Activated CD4-positive, CD25-positive, alpha-beta regulatory T cell treated with anti-CD3 and anti-CD28 coated beads, Interleukin-2, amount 50 U/mL, for 72 hours (primary cell): ENCODE data around the gene PLEKHA3.
"Not testable (repeated sequence)": the region's sequence is repeated elsewhere in the genome, so short reads cannot be mapped to it uniquely, and the experiment has no call there.

Source experiments
- DNase-seq: peaks from one replicate; pipeline ENCODE4 v3.0.0; 2021

PLEKHA3 gene

DNA sequence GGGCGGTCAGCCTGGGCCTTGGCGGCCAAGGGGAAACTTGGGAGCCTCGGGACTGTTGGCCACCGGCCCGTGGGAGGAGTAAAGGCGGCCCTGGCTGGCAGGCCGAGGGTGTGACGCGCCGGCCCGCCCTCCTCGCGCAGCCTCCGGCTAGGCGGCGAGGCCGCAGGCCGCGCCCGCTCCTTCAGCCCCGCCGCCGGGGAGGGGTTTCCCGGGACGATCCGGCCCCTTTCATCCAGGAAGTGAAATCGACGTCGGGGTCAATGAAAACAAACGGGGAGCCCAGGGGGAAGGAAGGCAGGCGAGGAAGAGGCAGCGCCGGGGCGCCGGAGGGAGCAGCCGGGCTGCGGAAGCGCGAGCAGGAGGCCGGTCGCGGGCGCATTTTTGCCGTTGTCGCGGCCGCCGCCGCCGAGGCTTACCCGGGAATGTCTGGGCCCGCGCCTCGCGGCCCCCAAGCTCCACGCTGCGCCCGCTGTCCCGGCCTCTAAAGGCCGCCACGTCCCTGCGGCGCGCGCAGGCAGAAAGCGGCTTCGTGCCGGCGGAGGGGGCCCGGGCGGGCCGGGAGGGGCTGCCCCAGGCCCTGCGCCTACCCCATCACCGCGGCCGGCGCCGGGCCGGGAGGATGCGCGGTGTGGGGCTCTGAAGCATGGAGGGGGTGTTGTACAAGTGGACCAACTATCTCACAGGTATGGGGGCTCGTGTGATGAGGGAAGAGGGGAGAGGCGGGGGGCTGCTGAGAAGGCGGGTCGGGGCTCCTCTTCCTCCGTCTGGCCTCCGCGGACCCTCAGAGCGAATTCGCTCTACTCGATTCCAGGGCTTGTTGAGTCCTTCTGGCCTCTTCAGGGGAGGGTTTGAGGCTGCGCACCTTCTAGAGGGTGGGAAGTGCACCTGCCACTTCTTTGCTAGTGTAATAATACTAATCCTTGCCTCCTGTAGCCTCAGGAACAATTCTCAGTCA is at the start of gene PLEKHA3:
PLEKHA3 (plus strand) TSS at position 231 of the 955 bp plus-strand sequence; CDS start at position 644, 413 bp downstream.
- DNase-seq, result peak; percentile 80

DNA sequence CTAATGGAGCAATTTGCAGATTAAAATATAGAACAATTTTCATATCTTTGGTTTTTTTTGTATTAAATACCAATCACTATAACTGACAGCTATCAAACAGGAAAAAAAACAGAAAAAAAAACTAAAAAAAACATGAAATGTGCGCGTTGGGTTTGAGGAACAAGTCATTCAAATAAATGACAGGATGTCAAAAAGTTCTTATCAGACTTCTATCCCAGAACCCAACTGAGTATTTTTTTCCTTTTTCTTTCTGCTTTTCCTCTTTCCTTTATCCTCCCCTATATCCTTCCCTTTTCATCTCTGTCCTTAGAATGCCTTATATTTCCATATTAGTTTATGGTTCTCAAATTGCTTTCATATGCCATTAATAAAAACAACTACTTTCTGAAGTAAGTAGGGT is 43.6 kb upstream of the PLEKHA3 start:
- DNase-seq, result no peak

DNA sequence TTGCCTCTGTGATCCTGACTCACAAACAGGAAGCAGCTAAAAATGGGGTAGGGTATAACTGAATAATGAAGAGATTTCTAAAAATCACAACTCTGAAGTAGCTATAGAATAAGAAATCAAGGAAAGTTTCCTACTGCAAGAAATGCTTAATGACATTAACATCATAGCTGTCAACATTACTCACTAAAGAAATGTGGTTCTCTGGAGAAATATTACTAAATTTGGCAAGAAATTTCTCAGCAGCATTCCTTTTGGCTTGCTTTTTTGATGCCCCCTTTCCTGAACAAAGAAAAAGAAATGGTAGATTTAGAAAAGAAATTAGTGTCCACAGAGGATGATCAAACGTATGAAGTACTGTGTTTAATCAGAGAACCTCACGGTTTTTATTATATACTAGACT is 38.8 kb upstream of the PLEKHA3 start:
- no peak for DNase-seq

DNA sequence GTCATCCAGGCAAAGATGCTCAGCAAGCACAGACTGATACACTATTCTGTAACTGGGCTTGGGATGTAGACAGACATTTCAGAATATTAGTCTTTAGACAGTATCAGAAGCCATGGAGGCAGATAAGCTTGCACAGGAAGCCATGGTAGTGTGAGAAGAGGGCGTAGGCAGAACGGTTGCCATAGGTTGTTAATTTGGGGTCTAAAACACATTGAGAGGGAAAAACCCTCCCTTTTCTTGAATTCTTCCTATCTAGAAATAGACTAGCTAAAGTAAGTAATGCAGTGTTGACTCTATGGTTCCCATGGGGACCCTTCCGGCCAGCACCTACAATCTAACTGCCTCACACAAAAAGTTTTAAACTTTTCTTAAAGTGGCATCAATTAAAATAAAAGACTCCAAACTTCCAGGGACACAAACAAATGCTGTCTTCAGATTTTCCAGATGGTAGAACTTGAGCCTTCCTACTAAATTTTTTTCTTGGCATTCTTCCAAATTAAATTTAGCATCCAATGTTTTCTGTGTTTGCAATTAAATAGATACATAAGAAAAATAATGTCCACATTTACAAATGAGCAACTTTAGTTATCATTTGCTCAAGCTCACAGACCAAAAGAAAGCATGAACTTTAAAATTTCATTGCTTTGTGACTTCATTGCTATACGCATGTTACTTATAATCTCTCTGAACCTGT is 31.1 kb upstream of the PLEKHA3 start:
- no peak for DNase-seq

DNA sequence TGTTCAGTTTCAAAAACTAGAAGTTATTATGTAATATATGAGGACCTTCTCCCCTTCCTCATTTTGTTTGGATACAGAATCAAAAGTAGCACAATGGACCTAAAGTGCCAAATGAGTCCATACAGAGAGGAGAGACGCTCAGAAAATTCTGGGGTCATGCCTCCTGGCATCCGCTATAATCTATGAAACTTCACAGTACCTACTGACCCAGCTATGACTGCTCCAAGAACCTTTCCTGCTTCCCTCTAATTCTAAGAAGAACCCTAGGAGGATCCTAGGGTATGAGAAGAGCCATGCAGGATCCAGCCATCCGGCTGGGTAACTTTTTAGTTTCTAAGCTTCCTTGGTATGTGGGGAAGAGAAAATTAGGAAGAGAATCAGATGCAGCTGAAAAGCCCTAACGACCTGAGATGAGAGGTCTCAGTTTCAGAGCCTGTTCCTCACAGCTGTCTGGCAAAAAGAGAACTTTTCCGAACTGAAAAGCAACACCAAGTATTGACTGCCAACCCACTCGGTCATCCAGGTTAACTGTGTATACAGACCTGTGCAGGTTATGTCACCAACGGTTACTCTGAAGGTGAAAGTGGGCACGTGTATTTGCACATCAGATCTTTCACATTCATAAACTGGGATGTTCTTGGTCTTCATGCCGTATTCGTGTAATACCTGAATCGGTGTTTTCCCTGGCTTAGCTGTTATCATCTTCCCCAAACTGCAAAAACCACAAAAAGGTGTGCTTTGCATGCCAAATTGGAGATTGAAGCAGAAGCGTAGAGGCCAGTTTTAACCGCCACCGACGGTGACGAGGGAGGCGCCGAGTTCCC is 30.3 kb upstream of the PLEKHA3 start:
- DNase-seq, result no peak

GRCh38 chr2:178450524-178450773 is 29.8 kb upstream of the PLEKHA3 start:
- no peak for DNase-seq

GRCh38 chr2:178450774-178451525 is 29.3 kb upstream of the PLEKHA3 start, which contains the start of the genes PJVK and PRKRA:
Gene PJVK, plus strand, starts transcription at chr2:178451378. Its CDS starts 2,032 bp downstream, at chr2:178453410.
Gene PRKRA, minus strand, starts transcription at chr2:178451175. Its CDS starts 145 bp downstream, at chr2:178451030.
- peak; percentile 97 for DNase-seq

GRCh38 chr2:178452334-178452733 is 27.9 kb upstream of the PLEKHA3 start:
- DNase-seq, result no peak

- DNase-seq, result no peak
These were observed 27.4 kb upstream of the PLEKHA3 start for GRCh38 chr2:178452870-178453269.

DNA sequence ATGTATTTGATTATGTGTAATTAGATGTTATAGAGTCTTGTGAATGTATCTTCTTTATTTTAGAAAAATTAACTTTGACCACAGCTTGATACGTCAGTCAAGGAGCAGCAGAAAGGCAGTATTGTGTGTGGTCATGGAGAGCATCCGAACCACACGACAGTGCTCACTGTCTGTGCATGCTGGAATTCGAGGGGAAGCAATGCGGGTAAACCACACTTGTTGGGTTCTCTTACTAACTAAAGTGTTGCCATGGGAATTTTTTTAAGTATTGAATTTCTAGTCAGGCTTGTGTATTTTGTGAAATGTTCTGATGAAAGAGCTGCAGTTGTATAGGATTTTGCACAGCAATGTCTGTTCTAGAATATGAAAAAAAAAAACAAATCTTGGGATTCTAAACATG is 24.3 kb upstream of the PLEKHA3 start:
- DNase-seq, result no peak

DNA sequence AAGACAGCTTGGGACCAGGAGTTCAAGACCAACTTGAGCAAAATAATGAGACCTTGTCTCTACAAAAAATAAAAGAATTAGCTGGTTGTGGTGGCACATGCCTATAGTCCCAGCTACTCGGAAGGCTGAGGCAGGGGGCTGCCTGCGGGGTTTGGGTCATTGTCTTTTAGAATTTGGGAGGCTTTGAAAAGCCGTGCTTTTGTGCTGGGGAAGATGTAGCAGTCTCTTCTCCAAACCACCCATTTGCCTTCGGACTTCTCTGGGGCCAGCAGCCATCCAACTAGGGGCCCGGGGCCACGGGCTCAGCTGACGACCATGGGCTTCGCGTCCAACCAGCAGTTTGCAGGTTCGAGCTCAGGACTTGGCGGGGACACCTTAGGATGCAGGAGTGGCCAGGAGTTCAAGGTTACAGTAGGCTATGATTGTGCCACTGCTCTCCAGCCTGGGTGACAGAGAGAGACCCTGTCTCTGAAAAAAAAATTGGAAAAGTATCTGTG is 22.8 kb upstream of the PLEKHA3 start:
- no peak for DNase-seq

DNA sequence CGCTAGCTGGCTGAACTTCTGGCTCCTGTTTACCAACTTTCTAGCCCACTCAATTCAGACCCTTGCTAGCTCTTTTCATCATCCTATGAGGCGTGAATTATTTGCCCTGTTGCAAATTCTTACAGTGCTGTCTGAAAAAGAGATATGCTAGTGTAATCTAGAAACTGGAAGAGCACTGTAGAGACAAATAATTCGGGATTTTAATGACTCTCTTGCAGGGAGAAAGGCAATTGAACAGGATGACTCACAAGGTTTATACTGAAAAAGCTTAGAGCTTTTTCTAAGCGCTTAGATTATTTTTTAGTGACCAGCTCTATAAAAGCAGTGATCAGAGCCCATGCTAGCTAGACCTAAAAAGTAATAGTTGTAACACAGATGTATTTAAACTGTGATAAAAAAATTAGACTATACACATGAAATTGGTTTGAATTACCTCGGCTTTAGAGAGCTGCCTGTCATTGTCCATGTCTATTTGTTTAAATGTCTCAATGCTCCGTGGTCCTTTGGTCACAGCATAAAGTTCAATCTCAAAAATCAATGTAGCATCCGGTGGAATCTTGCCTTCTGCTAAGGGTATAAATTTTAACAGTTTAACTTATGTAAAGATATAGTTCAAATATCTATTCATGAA is 10.9 kb upstream of the PLEKHA3 start:
- DNase-seq, result no peak

DNA sequence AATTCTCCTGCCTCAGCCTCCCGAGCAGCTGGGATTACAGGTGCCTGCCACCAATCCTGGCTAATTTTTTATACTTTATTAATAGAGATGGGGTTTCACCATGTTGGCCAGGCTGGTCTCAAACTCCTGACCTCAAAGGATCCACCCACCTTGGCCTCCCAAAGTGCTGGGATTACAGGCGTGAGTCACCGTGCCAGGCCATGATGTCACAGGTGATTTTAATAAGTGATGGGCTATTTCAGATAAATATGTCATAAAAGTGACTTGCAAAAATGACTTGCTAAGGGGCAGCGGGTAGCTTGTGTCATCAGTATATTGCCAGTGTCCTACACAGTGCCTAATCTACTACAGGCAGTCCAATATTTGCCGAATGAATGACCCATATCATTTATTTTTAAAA is 8.9 kb upstream of the PLEKHA3 start:
- not testable (repeated sequence) for DNase-seq

DNA sequence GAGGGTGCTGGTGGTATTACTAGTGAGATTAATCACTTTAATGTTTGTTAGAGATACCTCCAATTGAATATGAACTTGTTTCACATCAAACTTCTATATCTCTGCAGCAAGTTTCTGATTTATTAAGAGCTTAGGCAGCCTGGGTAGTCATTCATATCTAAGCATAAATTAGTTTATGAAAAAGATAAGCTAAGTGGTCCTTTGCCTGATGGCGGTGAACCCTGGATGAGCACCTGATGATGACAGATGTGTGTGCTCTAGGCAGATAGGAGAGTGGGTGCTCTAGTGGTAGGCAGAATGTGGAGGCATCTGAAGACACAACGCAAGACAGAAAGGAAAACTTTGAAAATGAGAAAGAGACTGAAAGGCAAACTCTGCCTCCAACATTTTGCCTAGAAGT is 6.9 kb upstream of the PLEKHA3 start:
- no peak for DNase-seq

DNA sequence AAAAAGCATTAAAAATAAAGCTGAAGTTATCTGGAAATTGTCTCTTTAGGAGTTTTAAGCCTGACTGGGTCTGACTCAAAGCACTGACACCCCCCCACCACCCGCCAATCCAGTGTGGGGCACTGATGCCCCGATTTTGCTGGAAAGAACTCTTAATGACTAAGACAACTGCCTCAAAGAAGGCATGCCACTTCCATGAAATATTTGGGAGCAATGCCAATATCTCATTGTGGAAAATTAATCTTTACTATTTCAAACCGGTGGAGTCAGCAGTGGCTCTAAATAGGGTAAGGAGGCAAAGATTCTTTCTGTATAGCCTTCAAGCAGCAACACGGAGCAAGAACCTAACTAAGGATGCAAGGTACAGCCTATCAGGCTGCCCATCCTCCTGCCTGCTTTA is 6.3 kb upstream of the PLEKHA3 start:
- DNase-seq, result no peak

- no peak for DNase-seq
These were observed 5.7 kb upstream of the PLEKHA3 start for GRCh38 chr2:178474560-178474959.

DNA sequence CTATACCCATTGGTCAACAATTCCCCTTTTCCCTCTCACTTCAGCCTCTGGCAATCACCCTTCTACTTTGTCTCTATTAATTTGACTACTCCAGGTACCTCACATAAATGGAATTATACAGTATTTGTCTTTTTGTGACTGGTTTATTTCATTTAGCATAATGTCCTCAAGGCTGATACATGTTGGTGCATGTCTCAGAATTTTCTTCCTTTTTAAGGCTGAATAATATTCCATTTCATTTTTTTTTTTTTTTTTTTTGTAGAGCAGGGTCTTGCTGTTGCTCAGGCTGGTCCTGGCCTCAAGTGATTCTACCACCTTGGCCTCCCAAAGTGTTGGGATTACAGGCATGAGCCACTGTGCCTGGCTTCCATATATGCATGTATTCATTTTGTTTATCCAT is 3.8 kb upstream of the PLEKHA3 start:
- no peak for DNase-seq

DNA sequence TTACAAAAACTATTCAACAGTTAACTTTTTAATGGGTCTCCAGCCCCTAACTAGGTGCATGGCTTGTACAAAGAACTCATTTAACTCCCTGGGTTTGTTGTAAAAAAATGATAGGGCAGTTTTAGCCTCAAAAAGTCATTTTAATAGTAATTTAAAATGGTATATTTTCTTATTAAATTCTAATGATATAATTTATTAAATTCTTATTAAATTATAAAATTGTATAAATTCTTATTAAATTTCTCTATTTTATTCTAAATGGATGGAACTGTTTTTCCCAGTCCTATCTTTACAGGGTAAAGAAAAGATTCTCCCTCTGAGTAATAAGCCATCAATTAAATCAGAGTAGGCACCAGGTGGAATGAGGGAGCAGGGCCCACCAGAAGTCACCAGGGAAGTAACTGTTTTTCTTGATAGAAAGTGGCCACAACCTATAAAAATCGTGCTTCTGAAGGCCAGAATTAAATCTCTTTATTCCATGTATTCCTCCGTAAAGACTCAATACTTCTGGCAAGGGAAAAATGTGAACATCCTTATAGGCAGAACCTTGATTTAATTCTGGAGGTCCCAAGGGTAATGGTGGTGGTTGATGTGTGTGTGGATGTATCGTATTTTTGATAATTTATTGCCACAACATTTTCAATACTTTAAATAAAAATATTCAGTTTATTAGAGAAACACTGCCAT is 2.7 kb upstream of the PLEKHA3 start:
- DNase-seq, result no peak

DNA sequence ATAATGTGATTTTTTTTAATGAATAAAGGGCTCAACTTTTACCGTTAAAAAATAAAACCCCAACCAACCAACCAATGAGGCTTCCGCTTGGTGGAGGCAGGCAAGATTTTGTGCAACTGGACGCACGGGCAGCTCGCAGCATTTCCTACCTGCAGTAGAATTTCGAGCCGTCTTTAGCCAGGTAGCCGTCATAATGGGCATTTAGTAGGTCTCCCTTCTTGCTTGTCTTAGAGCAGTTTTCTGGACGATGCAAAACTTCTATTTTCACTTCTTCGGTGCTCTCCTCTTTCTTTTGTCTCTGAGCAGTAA is 2.2 kb upstream of the PLEKHA3 start:
- DNase-seq, result no peak

DNA sequence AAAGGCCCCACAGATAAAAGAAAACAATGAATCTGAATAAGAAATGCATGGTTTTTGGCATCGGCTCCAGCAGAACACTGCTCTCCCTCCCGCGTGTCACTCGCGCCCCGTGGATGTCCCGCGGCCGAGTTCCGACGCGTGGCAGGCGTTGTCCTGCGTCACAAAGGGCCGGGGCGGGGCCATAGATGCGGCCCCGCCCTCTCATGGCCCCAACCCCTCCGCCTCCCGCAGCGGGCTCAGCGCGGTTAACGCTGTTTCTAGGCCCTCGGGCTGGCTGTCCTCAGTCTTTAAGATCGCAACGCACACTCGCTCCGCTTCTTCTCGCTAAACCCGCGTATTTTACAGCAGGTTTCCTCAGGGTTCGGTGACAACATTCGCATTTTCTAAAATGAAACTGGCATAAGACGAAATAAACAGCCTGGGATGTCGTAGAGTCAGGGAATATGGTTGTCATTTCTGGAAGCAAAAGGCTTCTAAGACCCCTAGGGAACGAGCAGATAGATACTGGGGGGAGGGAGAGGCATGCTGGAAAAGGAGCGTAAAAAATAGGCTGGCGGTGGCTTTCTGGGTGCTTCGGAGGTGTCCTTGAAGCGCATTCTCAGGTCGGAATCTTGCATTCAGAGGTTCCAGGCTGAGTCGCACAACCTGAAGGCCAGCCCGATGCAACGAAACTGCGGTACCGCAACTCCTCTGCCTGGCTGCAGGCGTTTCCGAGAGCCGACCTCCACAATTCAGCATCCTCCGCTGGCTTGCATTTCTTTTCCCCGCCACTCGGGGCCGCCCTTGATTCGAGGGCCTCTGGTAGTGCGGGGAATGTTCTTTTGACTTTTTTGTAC is 1.6 kb upstream of the PLEKHA3 start, which contains the start of gene FKBP7:
FKBP7 (minus strand) TSS at position 162 of the 836 bp plus-strand sequence; CDS start at position 61, 101 bp downstream.
- DNase-seq, result peak; percentile 78
